Neuronal stem cell (in vitro differentiated cells): Measurements from ENCODE around the gene ADGRG6.

Experiments used
- DNase-seq: peaks from one replicate; pipeline ENCODE4 v3.0.0-alpha.2; 2013; ENCODE audit warnings: low spot score
- H2AFZ ChIP-seq: one replicate; pipeline ENCODE4 v1.6.1; 2013; ENCODE audit warnings: mild to moderate bottlenecking, low read length, inconsistent platforms
- H2AK5ac ChIP-seq: 2 replicates; pipeline ENCODE4 v1.6.1; 2013; ENCODE audit warnings: low read depth, mild to moderate bottlenecking, inconsistent platforms, low read length, moderate library complexity, mixed read lengths
- H2BK120ac ChIP-seq: 2 replicates; pipeline ENCODE4 v1.6.1; 2013; ENCODE audit warnings: low read depth, mild to moderate bottlenecking, inconsistent platforms, low read length, moderate library complexity, mixed read lengths
- H2BK12ac ChIP-seq: one replicate; pipeline ENCODE4 v1.6.1; 2013; ENCODE audit warnings: low read length, inconsistent platforms
- H2BK15ac ChIP-seq: 2 replicates; pipeline ENCODE4 v1.6.1; 2013; ENCODE audit warnings: mild to moderate bottlenecking, low read length, inconsistent platforms, mixed read lengths
- H2BK5ac ChIP-seq: one replicate; pipeline ENCODE4 v1.6.1; 2013; ENCODE audit warnings: inconsistent platforms, mild to moderate bottlenecking, low read length, moderate library complexity
- H3K14ac ChIP-seq: one replicate; pipeline ENCODE4 v1.6.1; 2013; ENCODE audit warnings: low read length, inconsistent platforms
- H3K18ac ChIP-seq: 2 replicates; pipeline ENCODE4 v1.6.1; 2013; ENCODE audit warnings: low read length, inconsistent platforms
- H3K23ac ChIP-seq: 2 replicates; pipeline ENCODE4 v1.6.1; 2013; ENCODE audit warnings: low read depth, mild to moderate bottlenecking, mixed read lengths, low read length, inconsistent platforms; ENCODE audit not compliant: poor library complexity
- H3K27ac ChIP-seq: replicated peaks from 3 replicates; pipeline ENCODE4 v1.5.1; 2013; ENCODE audit warnings: low read length, inconsistent platforms
- H3K27me3 ChIP-seq, 3 experiments: 2 replicates each; pipeline ENCODE4 v1.6.1; 2013; ENCODE audit warnings: low read length in 3 of 3, mild to moderate bottlenecking in 2 of 3, inconsistent platforms in 1 of 3, low read depth in 1 of 3, mixed read lengths in 1 of 3, moderate library complexity in 1 of 3; ENCODE audit not compliant: control insufficient read depth in 3 of 3, insufficient read depth in 3 of 3
- H3K36me3 ChIP-seq, 2 donors: replicated peaks in 1 of 2; 2 replicates each; pipeline ENCODE4 v1.6.1; 2013; ENCODE audit warnings: low read length in 2 of 2; ENCODE audit not compliant: control insufficient read depth in 2 of 2, insufficient read depth in 2 of 2
- H3K4ac ChIP-seq: 2 replicates; pipeline ENCODE4 v1.6.1; 2013; ENCODE audit warnings: inconsistent platforms, mild to moderate bottlenecking, low read length, moderate library complexity
- H3K4me1 ChIP-seq, 2 donors: 1 replicate in 1 of 2; 2 replicates in 1 of 2; pipeline ENCODE4 v1.6.1; 2013; ENCODE audit warnings: low read length in 2 of 2, low read depth in 1 of 2; ENCODE audit not compliant: control insufficient read depth in 2 of 2, insufficient read depth in 1 of 2
- H3K4me2 ChIP-seq: one replicate; pipeline ENCODE4 v1.6.1; 2013; ENCODE audit warnings: mild to moderate bottlenecking, low read length, inconsistent platforms; ENCODE audit not compliant: insufficient read depth, poor library complexity, severe bottlenecking
- H3K4me3 ChIP-seq, 2 donors: 2 replicates each; pipeline ENCODE4 v1.5.1; 2013; ENCODE audit warnings: low read length in 2 of 2, mild to moderate bottlenecking in 2 of 2, inconsistent platforms in 1 of 2, moderate library complexity in 1 of 2
- H3K79me1 ChIP-seq: one replicate; pipeline ENCODE4 v1.6.1; 2013; ENCODE audit warnings: low read depth, mild to moderate bottlenecking, inconsistent platforms, low read length, moderate library complexity
- H3K9ac ChIP-seq: one replicate; pipeline ENCODE4 v1.6.1; 2013; ENCODE audit warnings: mild to moderate bottlenecking, low read depth, low read length, inconsistent platforms; ENCODE audit not compliant: poor library complexity
- H3K9me3 ChIP-seq, 2 donors: replicated peaks in 1 of 2; 2 replicates each; pipeline versions ENCODE3 to v1.6.1; 2013; ENCODE audit warnings: low read length in 2 of 2, mild to moderate bottlenecking in 2 of 2, inconsistent platforms in 1 of 2, low read depth in 1 of 2, mixed read lengths in 1 of 2, moderate library complexity in 1 of 2; ENCODE audit not compliant: control insufficient read depth in 2 of 2, insufficient read depth in 1 of 2
- H4K8ac ChIP-seq: one replicate; pipeline ENCODE4 v1.6.1; 2013; ENCODE audit warnings: low read depth, mild to moderate bottlenecking, inconsistent platforms, low read length, moderate library complexity
- H4K91ac ChIP-seq: one replicate; pipeline ENCODE4 v1.6.1; 2013; ENCODE audit warnings: low read length, low read depth, mild to moderate bottlenecking, inconsistent platforms; ENCODE audit not compliant: poor library complexity
- WGBS, 2 donors: extraction: QIAGEN DNeasy Blood & Tissue Kit; methylation state at CpG; one replicate each; pipeline ENCODE4 v1.1.7; 2013; ENCODE audit warnings: missing lambda C conversion rate in 2 of 2, mixed read lengths in 1 of 2; ENCODE audit not compliant: insufficient read length in 2 of 2, insufficient replicate concordance in 1 of 2; ENCODE audit errors: extremely low coverage in 2 of 2; 5-methylcytosine and 5-hydroxymethylcytosine counted together

The ADGRG6 gene

GRCh38 chr6:142463988-142464387 lies 162.2 kb downstream of the ADGRG6 start:
- H2BK12ac ChIP-seq: no peak overlapping the region
- no peak overlapping the region for H3K23ac ChIP-seq
- no peak overlapping the region for H2AFZ ChIP-seq
- no peak overlapping the region for H3K4ac ChIP-seq
- no peak overlapping the region for H3K27ac ChIP-seq
- no peak overlapping the region for H3K18ac ChIP-seq
- H3K36me3 ChIP-seq: no peaks in the 10 kb centered on the region
- no peak overlapping the region for H4K8ac ChIP-seq
- no peak overlapping the region for H2AK5ac ChIP-seq
- H3K14ac ChIP-seq: no peak overlapping the region
- H3K4me1 ChIP-seq: no peaks in the 10 kb centered on the region
- H3K9me3 ChIP-seq: no peaks in the 10 kb centered on the region
- H3K79me1 ChIP-seq: no peaks in the 10 kb centered on the region
- DNase-seq: no peak
- no peaks in the 10 kb centered on the region for H3K27me3 ChIP-seq
- no peak overlapping the region for H3K4me2 ChIP-seq
- no peak overlapping the region for H2BK5ac ChIP-seq
- WGBS, 2 donors: no CpG with 5 or more reads among the region's 6 CpGs
- no peak overlapping the region for H2BK120ac ChIP-seq
- H4K91ac ChIP-seq: no peak overlapping the region
- no peak overlapping the region for H3K4me3 ChIP-seq
- H2BK15ac ChIP-seq: no peak overlapping the region
- no peak overlapping the region for H3K9ac ChIP-seq

- Histone ChIP-seq H3K23ac (no peak overlapping the region), H2BK15ac (no peak overlapping the region), H3K14ac (no peak overlapping the region), H2BK120ac (no peak overlapping the region), H2AK5ac (no peak overlapping the region), H4K91ac (no peak overlapping the region), H3K4ac (no peak overlapping the region), H3K4me2 (no peak overlapping the region), H2BK12ac (no peak overlapping the region), H3K27ac (no peak overlapping the region), H2BK5ac (no peak overlapping the region), H3K18ac (no peak overlapping the region), H4K8ac (no peak overlapping the region), H2AFZ (no peak overlapping the region), H3K9ac (no peak overlapping the region), H3K4me3 (no peak overlapping the region), H3K27me3 (no peaks in the 10 kb centered on the region), H3K9me3 (no peaks in the 10 kb centered on the region), H3K36me3 (no peaks in the 10 kb centered on the region), H3K4me1 (no peaks in the 10 kb centered on the region), H3K79me1 (no peaks in the 10 kb centered on the region)
- DNase-seq: no peak
- WGBS, 2 donors: no CpG with 5 or more reads among the region's 1 CpG
Measured at GRCh38 chr6:142469220-142469619, 167.4 kb downstream of the ADGRG6 start.

GRCh38 chr6:142470421-142470820 lies 168.6 kb downstream of the ADGRG6 start:
- H3K9ac ChIP-seq: no peak overlapping the region
- DNase-seq: no peak
- no peak overlapping the region for H2BK12ac ChIP-seq
- H3K79me1 ChIP-seq: no peaks in the 10 kb centered on the region
- H3K18ac ChIP-seq: no peak overlapping the region
- H2AK5ac ChIP-seq: no peak overlapping the region
- no peak overlapping the region for H3K27ac ChIP-seq
- no peaks in the 10 kb centered on the region for H3K36me3 ChIP-seq
- no peak overlapping the region for H2BK5ac ChIP-seq
- H2BK15ac ChIP-seq: no peak overlapping the region
- no peak overlapping the region for H2BK120ac ChIP-seq
- H3K4ac ChIP-seq: no peak overlapping the region
- no peak overlapping the region for H2AFZ ChIP-seq
- H4K8ac ChIP-seq: no peak overlapping the region
- no CpG with 5 or more reads among the region's 1 CpG for WGBS, 2 donors
- H3K9me3 ChIP-seq: no peaks in the 10 kb centered on the region
- no peak overlapping the region for H3K14ac ChIP-seq
- H4K91ac ChIP-seq: no peak overlapping the region
- H3K23ac ChIP-seq: no peak overlapping the region
- no peak overlapping the region for H3K4me2 ChIP-seq
- H3K4me1 ChIP-seq: no peaks in the 10 kb centered on the region
- H3K4me3 ChIP-seq: no peak overlapping the region
- no peaks in the 10 kb centered on the region for H3K27me3 ChIP-seq

- Histone ChIP-seq H3K23ac (no peak overlapping the region), H3K9me3 (no peaks in the 10 kb centered on the region), H2BK12ac (no peak overlapping the region), H2BK5ac (no peak overlapping the region), H3K18ac (no peak overlapping the region), H4K91ac (no peak overlapping the region), H3K4me2 (no peak overlapping the region), H3K9ac (no peak overlapping the region), H3K4me1 (no peaks in the 10 kb centered on the region), H2BK120ac (no peak overlapping the region), H3K4ac (no peak overlapping the region), H3K27ac (no peak overlapping the region), H2AK5ac (no peak overlapping the region), H3K4me3 (no peak overlapping the region), H3K14ac (no peak overlapping the region), H2AFZ (peak overlapping the region; percentile 74), H4K8ac (no peak overlapping the region), H2BK15ac (no peak overlapping the region), H3K36me3 (no peaks in the 10 kb centered on the region), H3K79me1 (no peaks in the 10 kb centered on the region), H3K27me3 (no peaks in the 10 kb centered on the region)
- DNase-seq: peak; percentile 64
- WGBS, 2 donors: no CpG with 5 or more reads among the region's 13 CpGs
Measured at GRCh38 chr6:142474531-142475289, 172.9 kb downstream of the ADGRG6 start.
